ENCODE measurements around the gene CREB3L2.

CREB3L2 gene

DNA sequence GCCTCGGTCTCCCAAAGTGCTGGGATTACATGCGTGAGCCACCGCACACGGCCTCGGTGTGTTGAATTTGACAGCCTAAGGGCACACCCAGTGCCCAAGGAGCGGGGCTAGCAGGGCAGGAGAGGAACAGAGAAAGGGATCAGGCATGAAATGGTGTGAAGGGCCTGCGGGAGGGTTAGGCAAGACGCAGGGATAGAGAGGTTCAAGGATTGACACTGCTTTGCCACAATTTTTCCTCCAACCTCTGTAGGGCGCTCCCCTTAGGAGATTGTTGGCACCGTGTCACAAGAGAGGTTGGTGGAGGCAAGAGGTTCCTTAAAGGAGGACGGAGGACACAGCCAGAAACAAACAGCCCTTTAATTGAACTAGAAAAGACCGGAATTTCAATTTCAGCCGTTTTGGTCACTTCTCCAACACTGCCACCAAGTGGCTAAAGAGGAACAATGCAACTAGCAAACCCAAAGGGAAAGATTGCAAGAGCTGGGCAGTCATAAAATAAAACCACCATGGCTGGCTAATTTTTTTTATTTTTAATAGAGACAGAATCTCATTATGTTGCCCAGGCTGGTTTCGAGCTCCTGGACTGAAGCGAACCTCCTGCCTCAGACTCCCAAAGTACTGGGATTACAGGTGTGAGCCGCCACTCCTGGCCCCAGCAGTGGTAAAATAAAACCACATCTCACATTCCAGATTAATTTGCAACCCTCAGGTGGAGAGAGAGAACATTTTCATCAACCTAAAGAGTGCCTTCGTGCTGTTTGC is 6.9 kb upstream of the CREB3L2 start:
- DNase-seq, result peak; percentile 33 to 69

GRCh38 chr7:138008019-138008587 is 6.2 kb upstream of the CREB3L2 start:
- DNase-seq, result no peak

GRCh38 chr7:138006106-138006505 is 4.2 kb upstream of the CREB3L2 start:
- DNase-seq, result no peak

GRCh38 chr7:138004936-138005335 is 3.0 kb upstream of the CREB3L2 start:
- no peak for DNase-seq

- DNase-seq, result no peak
Observed at GRCh38 chr7:138004046-138004445, 2.2 kb upstream of the CREB3L2 start.

DNA sequence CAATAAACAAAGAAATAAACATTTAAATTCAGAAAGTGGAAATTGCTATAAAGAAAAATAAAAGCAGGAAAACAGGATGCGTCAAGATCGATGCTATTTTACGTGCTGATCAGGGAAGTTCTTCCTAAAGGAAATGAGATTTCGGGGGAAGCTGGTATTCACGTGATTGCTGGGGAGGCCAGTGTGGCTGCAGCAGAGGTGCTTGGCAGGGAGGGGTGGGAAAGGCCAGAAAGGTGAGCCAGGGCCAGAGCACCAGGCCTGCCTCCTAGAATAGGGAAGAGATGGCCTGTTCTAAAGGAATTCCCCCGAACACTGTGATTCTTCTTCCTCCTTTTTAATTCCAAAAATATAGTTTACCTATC is 923 bp upstream of the CREB3L2 start:
- DNase-seq, result no peak

GRCh38 chr7:138002096-138002827 is 376 bp upstream of the CREB3L2 start:
- peak; percentile 99 for DNase-seq

GRCh38 chr7:138000081-138000701 is 1.7 kb downstream of the CREB3L2 start:
- DNase-seq, result no peak

- no peak for DNase-seq
Observed at GRCh38 chr7:137999496-138000080, 2.3 kb downstream of the CREB3L2 start.

GRCh38 chr7:137998250-137998649 is 3.6 kb downstream of the CREB3L2 start:
- DNase-seq, result no peak

DNA sequence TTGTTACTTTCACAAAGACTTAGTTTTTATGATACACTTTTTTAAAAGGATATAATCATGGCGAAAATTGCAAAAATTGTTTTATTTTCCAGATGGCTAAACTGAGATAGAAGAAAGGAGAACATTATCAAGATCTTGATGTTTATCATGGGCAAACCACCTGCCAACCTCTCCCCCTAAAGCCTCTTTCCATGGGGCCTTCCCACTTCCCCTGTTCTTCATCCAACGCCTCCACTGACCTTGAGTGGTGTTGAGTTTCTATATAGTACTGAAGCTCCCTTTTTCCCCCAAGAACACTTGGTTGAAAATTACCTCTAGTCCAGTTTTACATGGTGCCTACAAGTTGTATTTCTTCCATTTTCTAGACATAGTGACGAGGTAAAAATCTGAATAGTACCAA is 5.0 kb downstream of the CREB3L2 start:
- DNase-seq, result no peak

GRCh38 chr7:137996386-137996851 is 5.5 kb downstream of the CREB3L2 start:
- peak in 1 of 2 donors; percentile 10 for DNase-seq

GRCh38 chr7:137994216-137994615 is 7.7 kb downstream of the CREB3L2 start:
- DNase-seq, result no peak

DNA sequence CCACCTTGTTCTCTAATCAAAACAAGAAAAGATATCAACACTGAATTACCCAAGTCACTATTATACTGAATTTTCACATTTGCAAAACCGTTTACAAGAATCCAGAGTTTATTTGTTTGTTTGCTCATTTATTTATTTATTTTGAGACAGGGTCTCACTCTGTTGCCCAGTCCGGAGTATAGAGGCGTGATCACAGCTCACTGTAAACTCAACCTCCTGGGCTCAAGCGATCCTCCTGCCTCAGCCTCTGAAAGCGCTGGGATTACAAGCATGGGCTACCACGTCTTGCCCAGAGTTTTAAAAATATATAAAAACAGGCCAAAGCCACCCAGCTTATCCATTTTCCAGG is 8.5 kb downstream of the CREB3L2 start:
- DNase-seq, result no peak

- no peak for DNase-seq
Observed at GRCh38 chr7:137992550-137993394, 9.1 kb downstream of the CREB3L2 start.

- no peak for DNase-seq
Observed at GRCh38 chr7:137992104-137992549, 9.8 kb downstream of the CREB3L2 start.

DNA sequence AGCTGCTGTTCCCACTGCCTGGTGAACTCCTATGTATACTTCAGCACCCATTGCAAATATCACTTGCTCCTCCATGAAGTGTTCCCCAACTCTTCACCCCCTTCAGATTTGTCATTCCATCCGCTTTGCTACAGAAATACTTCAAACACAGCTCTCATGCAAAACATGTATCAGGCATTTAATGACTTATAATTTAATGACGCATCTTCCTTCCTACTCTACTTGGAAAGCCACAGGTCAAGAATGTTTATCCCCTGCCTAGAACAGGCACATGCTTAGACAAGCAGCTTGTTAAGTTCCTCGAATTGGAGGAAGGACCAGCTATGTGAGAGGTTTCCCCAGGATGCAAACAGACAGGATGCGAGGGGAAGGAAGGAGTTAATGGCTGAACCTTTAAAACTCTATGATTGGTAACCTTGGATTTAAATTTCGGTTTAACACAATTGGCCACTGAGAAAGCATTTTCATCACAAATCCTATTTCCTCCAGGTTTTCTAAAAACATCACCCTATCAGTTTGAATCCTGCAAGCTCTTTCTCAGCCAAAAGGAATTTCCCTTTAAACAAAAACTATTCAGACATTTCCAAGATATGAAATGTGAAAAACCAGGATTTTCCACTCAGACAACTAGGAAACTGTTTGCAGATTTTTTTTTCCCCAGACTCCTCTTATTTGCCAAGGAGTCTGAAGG is 11.5 kb downstream of the CREB3L2 start:
- no peak for DNase-seq

DNA sequence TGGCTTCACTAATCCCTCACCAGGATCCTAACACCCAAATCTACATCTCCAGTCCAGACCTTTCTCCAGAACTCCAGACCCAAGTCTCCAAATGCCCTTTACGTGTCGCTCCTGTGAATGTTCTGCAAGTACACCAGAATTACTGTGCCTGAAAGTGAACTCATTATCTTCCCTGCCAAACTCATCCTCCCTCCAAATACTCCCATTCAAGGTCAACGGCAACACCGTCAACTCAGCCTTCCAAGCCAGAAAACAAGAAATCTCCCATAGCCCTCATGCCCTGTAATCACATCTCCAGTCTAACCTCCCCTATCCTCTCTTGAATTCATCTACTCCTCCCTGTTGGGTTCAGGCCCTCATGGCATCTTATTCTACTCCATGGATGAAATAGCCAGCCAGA is 12.3 kb downstream of the CREB3L2 start:
- no peak for DNase-seq

DNA sequence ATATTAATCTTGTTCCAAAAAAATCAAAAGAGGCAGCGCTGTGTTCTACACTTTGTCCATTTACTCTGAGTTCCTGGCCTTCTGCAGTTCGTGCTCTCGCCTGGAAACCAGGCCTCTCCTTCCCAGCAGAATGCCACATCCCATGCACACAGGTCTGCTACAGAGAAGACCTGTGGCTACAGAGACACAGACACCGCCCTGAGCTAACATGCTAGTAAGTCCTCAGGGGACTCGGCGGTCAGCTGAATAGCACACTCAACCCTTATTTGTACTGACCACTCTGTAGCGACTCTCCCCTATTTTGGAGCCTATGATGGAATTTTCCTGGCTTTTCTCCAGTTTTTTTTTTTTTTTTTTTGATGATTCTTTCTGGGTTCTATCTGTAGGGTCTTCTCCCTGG is 12.8 kb downstream of the CREB3L2 start:
- DNase-seq, result no peak

DNA sequence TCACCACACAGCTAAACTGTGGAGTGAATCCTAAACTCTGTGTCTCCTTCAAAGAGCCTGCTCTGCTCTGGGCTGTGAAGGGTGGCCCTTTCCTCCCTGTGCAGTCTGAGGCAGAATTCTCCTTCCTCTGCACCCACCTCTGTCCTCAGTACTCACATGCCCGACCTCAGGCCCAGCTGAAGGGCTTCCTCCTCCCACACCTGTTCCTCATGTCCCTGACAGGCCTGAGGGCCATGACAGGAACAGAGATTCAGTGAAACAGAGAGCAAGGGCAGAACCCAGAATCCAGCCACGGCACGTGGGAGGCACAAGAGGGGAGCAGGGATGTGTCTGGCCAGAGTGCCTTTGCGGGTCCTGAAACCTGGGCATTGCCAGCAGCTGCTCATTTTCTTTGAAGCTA is 13.9 kb downstream of the CREB3L2 start:
- DNase-seq, result no peak

DNA sequence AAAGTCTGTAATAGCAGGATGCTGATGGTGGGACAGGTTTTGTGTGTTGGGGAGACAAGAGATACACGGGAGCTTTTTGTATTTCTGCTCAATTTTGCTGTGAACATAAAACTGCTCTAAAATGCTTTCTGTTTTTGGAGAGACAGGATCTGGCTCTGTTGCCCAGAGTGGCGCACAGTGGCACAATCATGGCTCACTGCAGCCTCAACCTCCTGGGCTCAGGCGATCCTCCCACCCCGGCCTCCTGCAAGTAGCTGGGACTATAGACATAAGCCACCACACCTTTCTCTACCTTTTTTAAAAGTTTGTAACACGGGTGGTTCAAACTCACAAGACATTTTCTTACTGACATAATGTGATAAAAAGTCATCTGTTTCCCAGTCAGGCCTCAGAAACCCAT is 14.3 kb downstream of the CREB3L2 start:
- DNase-seq, result no peak

DNA sequence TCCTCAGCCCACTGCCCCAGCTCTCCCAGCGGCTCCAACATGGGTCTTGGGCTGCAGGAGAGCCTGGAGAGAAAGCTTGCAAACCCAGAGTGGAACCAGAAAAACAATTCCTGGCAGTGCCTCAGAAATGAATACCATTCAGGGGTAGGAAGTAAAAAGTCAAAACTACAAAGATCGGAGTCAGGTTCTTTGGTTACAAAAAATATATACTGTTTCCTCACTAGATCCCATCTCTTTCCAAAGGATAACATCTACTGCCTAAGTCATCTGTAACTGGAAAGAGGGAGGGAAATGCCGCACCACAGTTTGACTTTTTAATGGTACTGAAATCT is 14.9 kb downstream of the CREB3L2 start:
- no peak for DNase-seq

All from CD4-positive, alpha-beta T cell treated with Interleukin-1 beta for 1 hour (primary cell).